ENCODE data around the gene CSMD2. TPM values are rescaled to one million over a fixed set of nuclear protein-coding genes. Genes with fewer than 3 reads are reported as not detected.

Gene CSMD2
- total RNA-seq, 2 experiments from 2014 or later: not detected

GRCh38 chr1:33634806-33635205 lies 530.2 kb downstream of the CSMD2 start:
- H3K36me3 Mint-ChIP-seq (ENCODE audit: low read depth): no peaks in the 10 kb centered on the region
- CTCF ChIA-PET: interaction anchor here (0.5 to 3.6 kb wide), 3 partner anchors 37 to 1109 kb away, joined by 3 to 31 read pairs (median 3); no protein-coding TSS in a partner anchor
- H3K4me1 Mint-ChIP-seq (ENCODE audit: low read depth): no peaks in the 10 kb centered on the region
- H3K27me3 Mint-ChIP-seq (ENCODE audit: low read depth): peaks cover 36% of the 10 kb centered on the region
- H3K9me3 Mint-ChIP-seq: no peaks in the 10 kb centered on the region
- H3K4me3 Mint-ChIP-seq: no peak overlapping the region
- H3K27ac Mint-ChIP-seq: no peak overlapping the region
- peak; percentile 35 for DNase-seq
- intact Hi-C loops (cut with micrococcal nuclease): no loop called here

- H3K27ac Mint-ChIP-seq: no peak overlapping the region
- H3K4me1 Mint-ChIP-seq (ENCODE audit: low read depth): no peaks in the 10 kb centered on the region
- CTCF ChIA-PET: interaction anchor here (0.5 to 3.6 kb wide), 14 partner anchors 8 to 1119 kb away, joined by 3 to 31 read pairs (median 4); no protein-coding TSS in a partner anchor
- no peak for DNase-seq
- intact Hi-C loops (cut with micrococcal nuclease): no loop called here
- H3K4me3 Mint-ChIP-seq: no peak overlapping the region
- H3K27me3 Mint-ChIP-seq (ENCODE audit: low read depth): peaks cover 36% of the 10 kb centered on the region
- H3K9me3 Mint-ChIP-seq: no peaks in the 10 kb centered on the region
- H3K36me3 Mint-ChIP-seq (ENCODE audit: low read depth): no peaks in the 10 kb centered on the region
Measured at GRCh38 chr1:33634143-33634542, 530.9 kb downstream of the CSMD2 start.

- H3K27me3 Mint-ChIP-seq (ENCODE audit: low read depth): peaks cover 37% of the 10 kb centered on the region
Measured at GRCh38 chr1:33633019-33633801, 531.8 kb downstream of the CSMD2 start.

GRCh38 chr1:33630686-33631085 lies 534.3 kb downstream of the CSMD2 start:
- no peaks in the 10 kb centered on the region for H3K36me3 Mint-ChIP-seq (ENCODE audit: low read depth)
- H3K27me3 Mint-ChIP-seq (ENCODE audit: low read depth): peaks cover 44% of the 10 kb centered on the region
- CTCF ChIA-PET: interaction anchor here (0.6 to 1.3 kb wide), 5 partner anchors 8 to 269 kb away, joined by 3 to 4 read pairs (median 3); no protein-coding TSS in a partner anchor
- H3K9me3 Mint-ChIP-seq: no peaks in the 10 kb centered on the region
- no peak overlapping the region for H3K4me3 Mint-ChIP-seq
- H3K27ac Mint-ChIP-seq: no peak overlapping the region
- intact Hi-C loops (cut with micrococcal nuclease): no loop called here
- H3K4me1 Mint-ChIP-seq (ENCODE audit: low read depth): no peaks in the 10 kb centered on the region
- no peak for DNase-seq

More at GRCh38 chr1:33633019-33633801, 531.8 kb downstream of the CSMD2 start:
- intact Hi-C loops (cut with micrococcal nuclease): loop anchor here (2.0 kb wide), 3 partner anchors 530 to 1110 kb away; no protein-coding TSS in a partner anchor
- peak; percentile 96 for DNase-seq
- Mint-ChIP-seq H3K4me3 (no peak overlapping the region), H3K27ac (no peak overlapping the region), H3K4me1 (ENCODE audit: low read depth) (no peaks in the 10 kb centered on the region), H3K36me3 (ENCODE audit: low read depth) (no peaks in the 10 kb centered on the region), H3K9me3 (no peaks in the 10 kb centered on the region)
- CTCF ChIA-PET: interaction anchor here (0.6 to 3.6 kb wide), 33 partner anchors 9 to 1184 kb away, joined by 3 to 31 read pairs (median 3); no protein-coding TSS in a partner anchor

GRCh38 chr1:33626801-33627200 lies 538.2 kb downstream of the CSMD2 start:
- no peaks in the 10 kb centered on the region for H3K4me1 Mint-ChIP-seq (ENCODE audit: low read depth)
- H3K27me3 Mint-ChIP-seq (ENCODE audit: low read depth): peaks cover 27% of the 10 kb centered on the region
- no peaks in the 10 kb centered on the region for H3K36me3 Mint-ChIP-seq (ENCODE audit: low read depth)
- no peak overlapping the region for H3K4me3 Mint-ChIP-seq
- no peaks in the 10 kb centered on the region for H3K9me3 Mint-ChIP-seq
- intact Hi-C loops (cut with micrococcal nuclease): no loop called here
- DNase-seq: no peak
- CTCF ChIA-PET: interaction anchor here (1.3 kb wide), 1 partner anchor 7 kb away, joined by 3 read pairs; no protein-coding TSS in a partner anchor
- no peak overlapping the region for H3K27ac Mint-ChIP-seq

- Mint-ChIP-seq H3K36me3 (ENCODE audit: low read depth) (no peaks in the 10 kb centered on the region), H3K9me3 (no peaks in the 10 kb centered on the region), H3K27me3 (ENCODE audit: low read depth) (peaks cover 20% of the 10 kb centered on the region), H3K4me3 (no peak overlapping the region), H3K4me1 (ENCODE audit: low read depth) (no peaks in the 10 kb centered on the region), H3K27ac (no peak overlapping the region)
- intact Hi-C loops (cut with micrococcal nuclease): no loop called here
- peak; percentile 22 for DNase-seq
- CTCF ChIA-PET: interaction anchor here (1.0 to 1.3 kb wide), 2 partner anchors 9 to 44 kb away, joined by 3 read pairs; no protein-coding TSS in a partner anchor
Measured at GRCh38 chr1:33624991-33625870, 539.8 kb downstream of the CSMD2 start.

- Mint-ChIP-seq H3K27me3 (ENCODE audit: low read depth) (peaks cover 16% of the 10 kb centered on the region), H3K27ac (no peak overlapping the region), H3K4me3 (no peak overlapping the region), H3K4me1 (ENCODE audit: low read depth) (no peaks in the 10 kb centered on the region), H3K36me3 (ENCODE audit: low read depth) (no peaks in the 10 kb centered on the region), H3K9me3 (no peaks in the 10 kb centered on the region)
- no peak for DNase-seq
- CTCF ChIA-PET: interaction anchor here (1.0 to 1.3 kb wide), 3 partner anchors 9 to 43 kb away, joined by 3 to 5 read pairs (median 4); no protein-coding TSS in a partner anchor
- intact Hi-C loops (cut with micrococcal nuclease): no loop called here
Measured at GRCh38 chr1:33624261-33624990, 540.6 kb downstream of the CSMD2 start.

GRCh38 chr1:33623811-33624210 lies 541.2 kb downstream of the CSMD2 start:
- H3K36me3 Mint-ChIP-seq (ENCODE audit: low read depth): no peaks in the 10 kb centered on the region
- H3K4me3 Mint-ChIP-seq: no peak overlapping the region
- intact Hi-C loops (cut with micrococcal nuclease): no loop called here
- peaks cover 16% of the 10 kb centered on the region for H3K27me3 Mint-ChIP-seq (ENCODE audit: low read depth)
- no peak overlapping the region for H3K27ac Mint-ChIP-seq
- DNase-seq: no peak
- no peaks in the 10 kb centered on the region for H3K9me3 Mint-ChIP-seq
- H3K4me1 Mint-ChIP-seq (ENCODE audit: low read depth): no peaks in the 10 kb centered on the region
- CTCF ChIA-PET: interaction anchor here (1.1 to 1.3 kb wide), 2 partner anchors 10 to 11 kb away, joined by 4 to 5 read pairs; no protein-coding TSS in a partner anchor

- Mint-ChIP-seq H3K27me3 (ENCODE audit: low read depth) (peaks cover 14% of the 10 kb centered on the region), H3K9me3 (no peaks in the 10 kb centered on the region), H3K27ac (no peak overlapping the region), H3K36me3 (ENCODE audit: low read depth) (no peaks in the 10 kb centered on the region), H3K4me1 (ENCODE audit: low read depth) (no peaks in the 10 kb centered on the region), H3K4me3 (no peak overlapping the region)
- CTCF ChIA-PET: no interaction called here
- intact Hi-C loops (cut with micrococcal nuclease): no loop called here
- DNase-seq: no peak
Measured at GRCh38 chr1:33622757-33623156, 542.3 kb downstream of the CSMD2 start.

- CTCF ChIA-PET: no interaction called here
- no peaks in the 10 kb centered on the region for H3K9me3 Mint-ChIP-seq
- H3K4me3 Mint-ChIP-seq: no peak overlapping the region
Measured at GRCh38 chr1:33618636-33619035, 546.4 kb downstream of the CSMD2 start.

GRCh38 chr1:33617451-33617850 lies 547.6 kb downstream of the CSMD2 start:
- peaks cover 27% of the 10 kb centered on the region for H3K27me3 Mint-ChIP-seq (ENCODE audit: low read depth)
- intact Hi-C loops (cut with micrococcal nuclease): no loop called here
- CTCF ChIA-PET: no interaction called here

More at GRCh38 chr1:33618636-33619035, 546.4 kb downstream of the CSMD2 start:
- H3K36me3 Mint-ChIP-seq (ENCODE audit: low read depth): no peaks in the 10 kb centered on the region
- H3K27ac Mint-ChIP-seq: no peak overlapping the region
- no peak for DNase-seq
- H3K27me3 Mint-ChIP-seq (ENCODE audit: low read depth): peaks cover 24% of the 10 kb centered on the region
- peaks cover 2% of the 10 kb centered on the region for H3K4me1 Mint-ChIP-seq (ENCODE audit: low read depth)
- intact Hi-C loops (cut with micrococcal nuclease): no loop called here

More at GRCh38 chr1:33617451-33617850, 547.6 kb downstream of the CSMD2 start:
- no peak overlapping the region for H3K27ac Mint-ChIP-seq
- no peaks in the 10 kb centered on the region for H3K9me3 Mint-ChIP-seq
- peaks cover 2% of the 10 kb centered on the region for H3K4me1 Mint-ChIP-seq (ENCODE audit: low read depth)
- DNase-seq: no peak
- H3K36me3 Mint-ChIP-seq (ENCODE audit: low read depth): no peaks in the 10 kb centered on the region
- H3K4me3 Mint-ChIP-seq: no peak overlapping the region
